Stimulated activated CD8-positive, alpha-beta memory T cell treated with anti-CD3 and anti-CD28 coated beads, Interleukin-4, amount 100 ng/mL, for 24 hours (primary cell): Measurements from ENCODE around the gene TSPAN9.

Experiments used
- DNase-seq: peaks from one replicate; pipeline ENCODE4 v3.0.0-alpha.2; 2020; ENCODE audit warnings: low read depth

Gene TSPAN9

DNA sequence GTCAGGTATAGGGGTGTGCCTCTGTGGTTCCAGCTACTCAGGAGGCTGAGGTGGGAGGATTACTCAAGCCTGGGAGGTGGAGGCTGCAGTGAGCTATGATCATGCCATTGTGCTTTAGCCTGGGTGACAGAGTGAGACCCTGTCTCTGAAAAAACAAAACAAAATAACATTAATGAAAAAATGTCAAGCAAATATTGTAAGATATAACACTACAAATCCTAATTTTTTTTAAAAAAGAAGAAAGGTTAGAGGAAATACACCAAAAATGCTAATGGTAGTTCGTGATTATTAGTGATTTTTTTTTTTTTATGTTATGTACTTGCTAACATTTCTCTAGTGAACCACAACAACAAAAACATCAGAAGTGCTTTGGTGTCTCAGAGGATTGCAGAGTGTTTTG lies 47.7 kb downstream of the TSPAN9 start:
- no peak for DNase-seq

DNA sequence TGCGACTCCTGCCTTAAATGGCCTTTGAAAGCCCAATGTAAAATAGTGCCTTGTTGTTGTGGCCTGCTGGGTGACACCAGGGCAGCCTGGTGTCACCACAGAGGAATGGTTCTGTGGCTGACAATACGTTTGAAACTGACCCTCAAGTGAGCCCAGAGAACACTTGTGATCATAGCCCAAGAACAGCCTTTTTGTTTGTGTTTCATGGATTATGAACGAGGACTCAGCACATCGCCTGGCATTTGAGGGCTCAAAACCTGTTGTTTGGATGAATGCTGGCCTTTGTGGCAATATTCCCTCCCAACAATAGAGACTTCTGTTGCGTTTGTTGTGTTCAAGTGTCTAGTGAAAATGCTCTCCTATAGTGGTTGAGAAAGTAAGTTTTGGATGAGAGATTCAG lies 48.5 kb downstream of the TSPAN9 start:
- no peak for DNase-seq

DNA sequence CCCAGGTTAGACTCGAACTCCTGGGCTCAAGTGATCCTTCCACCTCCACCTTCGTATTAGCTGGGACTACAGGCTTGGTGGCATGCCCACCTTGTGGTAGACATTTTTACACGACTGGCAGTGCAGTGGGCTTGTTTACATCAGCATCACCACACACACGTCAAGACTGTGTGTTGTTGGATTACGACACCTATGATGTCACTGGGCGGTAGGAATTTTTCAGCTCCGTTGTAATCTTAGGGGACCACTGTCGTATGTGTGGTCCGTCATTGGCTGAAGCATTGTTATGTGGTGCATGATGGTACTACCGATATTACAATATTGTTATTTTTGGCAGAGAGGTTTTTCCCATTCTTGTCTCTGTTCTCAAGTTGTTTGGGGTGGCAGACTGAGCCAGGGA lies 50.7 kb downstream of the TSPAN9 start:
- no peak for DNase-seq

DNA sequence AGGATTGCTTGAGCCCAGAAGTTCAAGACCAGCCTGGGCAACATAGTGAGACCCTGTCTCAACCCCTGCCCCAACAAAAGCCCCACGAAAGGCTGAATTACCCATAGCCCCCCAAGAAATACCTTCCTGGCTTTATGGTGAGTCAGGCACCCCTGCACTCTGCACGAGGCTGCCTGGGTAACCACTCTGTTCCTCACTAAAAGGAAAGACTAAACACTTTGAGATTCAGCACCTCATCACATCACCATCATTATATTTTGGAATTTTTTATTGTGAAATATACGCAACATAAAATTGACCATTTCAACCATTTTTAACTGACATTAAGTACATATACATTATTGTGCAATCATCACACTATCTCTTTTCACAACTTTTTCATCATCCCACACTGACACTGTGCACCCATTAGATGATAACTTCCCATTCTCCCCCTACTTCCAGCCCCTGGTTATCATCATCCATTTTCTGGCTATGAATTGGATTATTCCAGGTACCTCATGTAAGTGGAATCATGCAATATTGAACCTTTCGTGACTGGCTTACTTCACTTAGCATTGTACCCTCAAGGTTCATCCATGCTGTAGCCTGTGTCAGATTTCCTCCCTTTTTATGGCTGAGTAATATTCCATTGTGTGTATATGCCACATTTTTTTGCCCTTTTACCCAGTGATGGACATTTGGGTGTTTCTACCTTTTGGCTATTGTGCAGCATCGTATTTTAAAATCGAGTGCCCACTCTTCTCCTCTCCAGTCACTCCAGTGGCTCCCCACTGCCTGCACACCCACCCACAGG lies 51.5 kb downstream of the TSPAN9 start:
- DNase-seq = no peak

DNA sequence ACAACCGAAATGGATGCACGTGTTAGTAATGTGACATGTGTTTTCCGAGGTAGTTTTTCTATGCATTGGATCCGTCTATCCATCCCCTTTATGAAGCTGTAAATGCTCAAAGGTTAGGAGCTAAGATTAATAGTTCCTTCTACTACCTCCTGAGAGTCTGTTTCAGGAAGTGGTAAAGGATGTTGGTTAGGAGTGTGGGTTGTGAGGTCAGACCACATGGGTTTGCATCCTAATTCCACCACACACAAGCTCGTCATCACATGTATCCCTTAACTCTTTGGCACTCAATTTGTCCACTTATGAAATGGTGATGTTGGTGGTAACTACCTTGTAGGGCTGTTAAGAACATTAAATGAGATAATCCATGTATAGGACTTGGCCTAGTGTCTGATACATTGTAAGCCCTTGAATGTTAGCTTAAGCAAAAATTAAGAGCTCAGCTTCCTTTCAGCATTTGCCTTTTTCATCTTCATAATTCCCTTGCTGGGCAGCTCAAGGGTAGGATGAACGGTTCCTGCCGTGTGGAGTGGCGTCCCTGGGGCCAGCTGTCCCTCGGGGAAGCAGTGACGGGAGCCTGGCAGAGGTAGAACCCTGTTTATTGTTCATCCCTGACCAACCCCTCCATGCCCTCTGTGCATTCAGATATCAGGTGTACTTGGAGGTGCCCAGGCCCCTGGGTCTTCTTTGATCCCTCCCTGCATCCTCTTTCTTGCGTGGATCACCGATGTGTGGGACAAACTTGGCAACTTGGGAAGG lies 52.3 kb downstream of the TSPAN9 start:
- peak; percentile 8 for DNase-seq

DNA sequence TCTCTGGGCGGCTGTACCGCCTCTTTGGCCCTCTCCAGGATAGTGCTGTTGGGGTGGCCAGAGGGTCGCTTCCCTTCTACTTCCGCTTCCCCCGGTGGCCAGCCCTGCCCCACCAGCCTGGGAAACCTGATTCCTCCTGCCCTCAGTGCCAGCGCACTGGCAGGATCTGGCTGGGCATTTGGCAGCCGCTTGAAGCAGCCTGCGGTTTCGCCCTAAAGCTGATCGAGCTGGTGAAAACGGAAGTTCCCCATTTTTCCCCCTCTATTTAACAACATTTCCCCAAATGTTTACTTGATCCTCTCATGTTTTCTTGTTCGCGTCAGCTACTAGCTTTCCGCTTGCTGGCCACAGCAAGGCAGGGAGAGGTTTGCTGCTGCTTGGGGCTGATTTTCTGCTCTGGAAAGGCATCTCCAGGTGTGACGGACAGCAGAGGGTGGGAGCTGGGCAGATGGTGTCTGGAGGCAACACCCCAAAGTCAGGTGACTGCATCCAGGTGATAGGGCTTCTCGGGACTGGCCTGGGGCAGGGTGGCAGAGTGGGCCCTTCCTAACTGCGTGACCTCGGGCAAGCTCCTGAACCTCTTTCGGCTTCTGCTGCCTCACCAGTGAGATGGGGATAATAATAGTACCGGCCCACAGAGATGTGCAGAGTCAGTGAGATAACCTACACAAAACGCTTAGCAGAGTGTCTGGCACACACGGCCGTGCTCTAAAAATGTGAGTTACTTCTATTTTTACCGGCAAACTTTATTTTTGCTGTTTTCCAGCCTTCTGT lies 53.1 kb downstream of the TSPAN9 start:
- no peak for DNase-seq

DNA sequence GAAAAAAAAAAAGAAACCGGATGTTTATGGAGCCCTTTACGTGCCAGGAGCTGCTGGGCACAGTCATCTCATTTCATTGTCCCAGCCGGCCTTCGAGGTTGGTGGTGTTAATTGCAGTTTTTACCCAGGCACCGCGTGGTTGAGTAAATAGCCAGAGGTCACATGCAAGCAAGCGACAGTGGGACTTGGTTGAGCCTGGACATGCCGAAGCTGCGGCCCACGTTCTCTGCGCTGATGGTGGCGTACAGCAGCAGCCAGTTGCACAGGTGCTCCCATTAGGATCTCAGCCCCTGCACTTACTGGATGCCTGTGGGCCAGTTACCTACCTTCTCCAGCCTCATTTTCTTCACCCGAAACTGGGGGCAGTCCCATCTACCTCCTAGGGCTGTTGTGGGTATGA lies 54.0 kb downstream of the TSPAN9 start:
- no peak for DNase-seq

DNA sequence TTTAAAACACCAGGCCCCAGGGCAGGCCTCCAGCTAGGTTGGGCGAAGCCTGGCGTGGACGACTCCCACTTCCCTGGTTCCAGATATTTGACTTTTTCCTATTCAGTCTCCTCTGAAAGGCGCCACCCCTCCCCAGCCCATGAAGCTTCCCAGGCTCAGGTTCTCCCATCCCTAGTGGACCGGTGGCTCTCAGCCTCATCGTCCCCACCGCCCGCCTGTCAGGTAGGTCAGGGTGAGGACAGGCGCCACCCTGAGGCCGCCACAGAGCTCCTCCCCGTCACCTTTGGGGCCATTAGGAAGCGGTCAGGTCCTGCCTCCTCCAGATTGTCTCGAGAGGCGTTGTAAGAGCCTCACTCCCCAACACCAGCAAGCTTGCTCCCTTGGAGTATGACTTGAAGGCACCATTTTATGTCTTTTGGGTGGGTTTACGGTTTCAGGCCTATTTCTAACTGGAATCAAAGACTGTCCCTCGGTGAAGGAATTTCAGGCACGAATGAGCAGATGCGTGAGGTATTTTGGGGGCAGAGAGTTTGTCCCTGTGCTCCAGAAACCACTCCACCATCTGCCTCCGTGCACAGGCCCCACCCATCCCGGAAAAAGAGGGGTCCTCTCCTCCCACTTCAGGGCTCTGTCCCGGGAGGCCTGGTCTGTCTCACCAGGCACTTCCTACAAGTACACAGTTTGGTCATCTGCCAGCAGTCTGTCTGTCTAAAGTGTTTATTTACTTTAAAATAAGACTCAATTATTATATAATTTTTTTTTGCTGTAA lies 55.6 kb downstream of the TSPAN9 start:
- DNase-seq = no peak

DNA sequence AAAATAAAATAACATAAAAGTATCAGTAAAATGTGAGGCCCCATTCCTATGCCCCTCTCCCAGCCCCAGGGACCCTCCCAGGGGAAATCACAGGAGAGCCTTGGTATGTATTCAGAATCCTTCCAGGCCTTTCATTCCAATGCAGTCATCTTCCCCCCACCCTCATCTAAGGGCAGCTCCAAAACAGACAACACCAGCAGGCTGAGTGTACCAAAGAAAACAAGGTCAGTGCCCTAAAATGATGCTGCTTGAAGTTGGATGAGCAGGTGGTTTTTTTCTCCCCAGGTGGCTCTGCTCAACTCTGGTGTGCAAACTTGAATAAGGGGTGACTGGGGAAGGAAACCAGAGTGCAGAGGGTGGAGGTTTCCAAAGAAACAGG lies 56.2 kb downstream of the TSPAN9 start:
- no peak for DNase-seq

DNA sequence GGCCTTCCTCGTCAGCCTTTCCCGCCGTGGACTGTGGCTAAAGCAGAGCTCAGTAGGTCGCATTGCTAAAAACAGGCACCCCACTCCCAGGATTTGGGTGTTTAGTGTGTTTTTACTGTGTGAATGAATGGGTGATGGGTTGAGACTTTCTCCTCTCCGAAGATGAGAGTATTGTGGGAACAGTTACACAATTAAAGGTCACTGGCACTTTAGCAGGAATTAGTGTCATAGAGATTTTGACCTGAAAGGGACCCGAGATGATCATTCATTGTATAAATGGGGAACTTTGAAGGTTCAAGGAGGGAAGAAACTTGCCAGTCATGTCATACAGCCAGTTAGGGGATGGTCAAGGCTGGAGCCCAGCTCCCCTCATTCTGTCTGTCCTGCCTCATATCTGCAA lies 56.9 kb downstream of the TSPAN9 start:
- DNase-seq = no peak

DNA sequence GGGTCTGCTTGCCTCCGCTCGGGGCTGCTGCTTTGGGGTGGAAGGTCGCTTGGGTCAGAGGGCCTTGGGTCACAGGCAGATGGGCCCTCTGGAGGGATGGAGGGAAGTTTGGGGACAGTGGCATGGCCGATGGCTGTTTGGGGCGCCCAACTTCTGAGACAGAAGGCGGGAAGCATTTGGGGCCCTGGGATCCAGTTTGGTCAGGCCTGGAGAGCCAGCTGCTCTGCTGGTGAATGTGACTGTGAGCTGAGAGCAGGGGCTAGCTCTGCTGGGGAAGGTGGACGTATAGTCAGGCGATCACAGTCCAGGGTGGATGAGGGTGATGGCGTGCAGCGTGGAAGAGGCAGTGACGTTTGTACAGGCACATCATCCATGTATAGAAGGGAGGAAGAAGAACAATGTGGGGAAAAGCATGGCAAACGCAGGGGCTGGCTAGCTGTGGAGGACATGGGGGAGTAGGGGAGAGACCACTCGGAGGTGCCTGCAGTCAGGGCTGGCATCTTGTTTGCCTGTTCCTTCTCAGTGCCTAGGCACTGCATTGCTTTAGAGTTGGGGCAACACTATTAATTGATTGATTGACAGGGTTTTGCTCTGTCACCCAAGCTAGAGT lies 57.5 kb downstream of the TSPAN9 start:
- no peak for DNase-seq

DNA sequence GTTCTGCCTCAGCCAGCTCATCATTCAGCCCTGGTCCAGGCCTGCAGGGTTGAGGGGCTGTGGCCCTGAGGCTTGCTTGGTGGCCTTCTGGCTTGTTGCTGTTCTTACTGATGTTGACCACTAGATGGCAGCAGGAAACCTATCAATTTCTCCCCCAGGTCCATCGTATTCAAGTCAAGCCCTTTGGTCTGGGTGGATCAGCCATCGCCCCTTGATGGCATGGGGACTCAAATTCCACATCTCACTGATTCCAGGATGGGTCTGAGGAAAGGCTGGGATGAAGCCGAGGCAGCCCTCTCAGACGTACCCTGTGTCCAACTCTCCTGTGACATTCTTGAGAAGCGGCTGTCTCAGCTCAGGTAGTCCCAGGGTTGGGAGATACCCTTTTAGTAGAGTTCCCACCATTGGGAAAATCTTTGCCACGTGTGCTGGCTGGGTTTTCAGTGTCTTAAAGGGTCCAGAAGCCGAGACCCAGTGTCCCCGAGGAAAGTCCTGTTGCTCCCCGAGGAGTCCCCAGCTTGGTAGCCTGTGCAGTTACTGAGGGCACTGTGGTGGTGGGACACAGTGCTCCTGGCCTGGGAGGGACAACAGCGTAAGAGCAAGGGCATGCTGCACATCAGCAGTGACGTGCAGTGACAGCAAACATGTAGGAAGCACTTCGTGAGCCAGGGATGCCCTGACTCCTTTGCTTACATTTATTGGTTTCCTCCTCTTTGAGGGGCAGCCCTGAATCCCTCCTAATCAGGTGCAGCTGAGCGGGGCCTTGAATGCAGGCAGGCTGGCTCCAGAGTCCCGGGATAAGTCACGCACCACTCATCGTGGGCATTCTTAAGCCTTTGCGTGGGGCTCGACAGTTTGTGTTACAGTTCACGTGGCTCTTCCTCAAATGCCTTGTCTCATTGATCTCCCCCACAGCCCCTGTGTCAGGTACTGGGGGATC lies 58.6 kb downstream of the TSPAN9 start:
- DNase-seq = peak; percentile 3

DNA sequence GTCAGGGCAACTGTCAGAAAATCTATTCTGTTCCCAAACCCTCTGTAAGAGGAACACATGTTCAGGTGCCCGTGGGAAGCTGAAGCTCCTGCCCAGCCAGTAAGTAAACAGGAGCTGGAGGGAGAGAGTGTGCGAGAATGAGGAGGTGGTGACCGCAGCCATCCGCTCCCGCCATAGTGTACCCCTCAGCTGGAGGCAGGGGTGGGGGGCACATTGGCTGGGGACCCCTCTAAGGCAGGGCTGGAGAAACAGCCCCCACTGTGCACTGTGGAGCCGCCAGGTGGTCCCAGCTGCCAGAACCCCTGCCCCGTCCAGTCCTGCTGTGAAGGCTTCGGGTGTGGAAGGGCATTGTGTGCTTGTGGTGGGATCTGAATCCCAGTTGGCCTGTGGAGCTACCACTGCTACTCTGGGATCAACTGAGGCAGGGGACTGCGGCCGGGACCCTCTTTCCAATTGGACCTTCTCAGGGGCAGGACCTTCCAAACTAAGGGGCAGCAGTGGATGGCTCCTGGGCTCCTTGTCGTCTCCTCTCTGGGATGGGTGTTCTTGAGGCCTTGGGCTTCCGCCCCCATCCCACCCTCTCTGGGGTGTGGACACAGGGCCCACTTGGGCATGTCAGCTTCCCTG lies 59.6 kb downstream of the TSPAN9 start:
- no peak for DNase-seq

DNA sequence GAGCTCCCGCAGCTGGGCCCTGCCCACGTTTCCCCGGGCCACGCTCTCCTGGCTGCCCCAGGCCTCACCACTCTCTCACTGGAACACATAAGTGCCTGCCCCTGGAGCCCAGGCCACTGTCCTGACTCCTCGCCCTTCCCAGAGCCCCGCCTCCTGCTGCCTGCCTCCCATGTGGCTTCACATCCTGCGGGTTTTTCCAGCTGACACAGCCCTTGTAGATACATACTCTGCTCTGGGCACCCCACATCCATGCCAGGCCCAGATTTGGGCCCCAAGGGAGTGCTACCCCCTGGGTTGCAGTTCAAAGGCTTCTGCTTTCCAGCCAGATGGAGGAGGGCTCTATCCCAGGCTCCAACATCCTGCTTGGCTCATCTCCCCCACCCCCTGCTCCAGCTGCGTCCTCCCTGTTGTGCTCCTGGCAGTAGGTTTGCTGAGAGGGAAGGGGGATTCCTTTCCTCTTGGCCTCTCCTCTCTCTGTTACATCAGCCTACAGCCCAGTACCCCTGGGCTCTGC lies 60.1 kb downstream of the TSPAN9 start:
- DNase-seq = no peak

DNA sequence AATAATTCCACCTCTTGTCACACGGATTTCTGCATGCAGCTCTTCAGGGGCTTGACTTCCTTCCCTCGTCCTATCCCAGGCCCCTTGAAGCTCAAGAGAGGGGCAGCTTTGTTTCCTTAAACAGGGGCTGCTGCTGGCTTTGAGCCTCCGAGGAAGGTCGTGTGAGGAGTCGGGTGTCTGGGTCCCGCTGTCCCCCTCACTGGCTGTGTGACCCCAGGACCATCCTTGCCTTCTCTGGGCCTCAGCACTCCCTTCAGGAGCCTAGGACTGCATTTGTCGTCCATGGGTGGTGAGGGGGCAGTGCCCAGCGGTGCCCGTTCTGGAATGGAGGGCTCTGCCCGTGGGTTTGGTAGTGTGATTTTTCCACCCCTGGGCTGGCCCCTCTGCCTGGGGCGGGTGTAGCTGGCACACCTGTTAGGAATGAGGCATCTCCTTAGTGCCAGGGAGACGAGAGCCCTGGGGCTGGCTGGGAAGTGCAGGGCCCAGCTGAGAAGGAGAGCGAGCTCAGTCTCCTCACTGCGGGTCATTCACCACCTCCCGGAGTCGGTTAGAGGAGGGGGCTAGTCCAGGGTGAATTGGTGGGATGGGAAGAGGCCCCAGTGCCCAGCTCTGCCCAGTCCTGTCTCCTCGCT lies 60.8 kb downstream of the TSPAN9 start:
- DNase-seq = no peak

DNA sequence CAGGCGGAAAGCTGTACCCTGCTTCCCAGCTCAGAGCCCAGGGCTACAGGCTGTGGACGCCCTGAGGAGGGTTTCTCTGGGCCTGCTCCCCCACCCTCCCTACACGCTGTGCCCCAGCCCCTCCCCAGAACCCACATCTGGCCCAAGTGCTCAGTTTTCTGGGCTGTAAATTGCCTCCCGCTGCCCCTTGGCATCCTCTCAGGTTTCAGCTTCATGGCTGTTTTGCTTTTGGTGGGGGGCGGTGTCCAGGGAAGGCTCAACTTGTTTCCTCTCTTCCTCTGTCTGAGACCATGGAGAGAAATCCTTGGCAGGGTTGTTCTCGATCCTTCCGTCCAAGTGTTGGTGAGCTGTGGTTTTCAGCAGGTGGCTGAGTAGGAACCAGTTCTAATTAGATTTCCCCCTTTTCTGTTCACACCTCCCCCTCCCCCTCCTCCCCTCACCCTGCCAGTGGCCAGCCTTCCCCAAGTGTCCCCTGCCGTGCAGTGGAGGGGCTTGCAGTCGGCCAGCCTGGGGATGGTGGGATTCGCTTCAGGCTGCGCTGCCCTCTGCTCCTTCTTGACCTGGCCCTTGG lies 61.8 kb downstream of the TSPAN9 start:
- no peak for DNase-seq

DNA sequence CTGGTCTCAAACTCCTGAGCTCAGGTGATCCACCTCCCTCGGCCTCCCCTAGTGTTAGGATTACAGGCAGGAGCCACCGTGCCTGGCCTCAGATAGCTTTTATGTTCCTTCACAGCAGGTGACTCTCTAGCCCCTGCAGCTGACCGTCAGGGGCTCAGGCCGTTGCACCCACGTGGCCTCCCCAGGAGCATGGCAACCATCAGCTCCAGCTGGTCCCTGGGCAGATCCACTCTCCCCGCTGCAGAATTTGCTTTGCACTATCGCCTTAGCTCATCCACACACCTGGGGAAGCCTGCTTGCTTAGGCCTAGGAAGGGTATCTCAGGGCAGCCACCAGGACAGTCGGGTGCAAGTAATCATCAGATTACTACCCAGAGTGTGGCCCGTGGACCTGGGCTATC lies 62.6 kb downstream of the TSPAN9 start:
- no peak for DNase-seq

DNA sequence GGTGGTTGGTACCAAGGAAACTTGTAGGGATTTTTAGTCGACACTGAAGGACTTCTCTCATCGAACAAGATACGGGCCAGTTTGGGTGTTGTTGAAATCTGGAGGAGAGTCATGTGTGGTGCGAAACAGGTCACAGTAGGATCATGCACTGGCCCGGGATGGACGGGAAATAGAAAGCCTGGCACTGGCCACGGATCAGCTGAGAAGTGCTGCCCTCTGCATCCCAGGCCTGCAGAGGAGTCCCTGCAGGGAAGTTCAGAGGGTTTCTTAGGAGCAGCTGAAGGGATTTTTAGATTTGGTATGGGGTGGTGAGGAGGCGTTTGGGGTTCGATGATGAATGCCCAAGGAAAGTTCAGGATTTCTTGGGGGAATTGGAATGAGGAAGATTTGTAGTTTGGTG lies 63.1 kb downstream of the TSPAN9 start:
- DNase-seq = no peak
